DOHH2 (cell line): ENCODE results near the gene B3GNT9.
A peak's percentile ranks its signal among the peaks of the same experiment; 100 is the strongest.

Experiments used
- H3F3A ChIP-seq: fragments of 200-600 bp; sonication (generic), shearing (Covaris generic); 2 replicates; pipeline ENCODE4 v1.6.0; 2016; ENCODE audit warnings: antibody characterized with exemption, mild to moderate bottlenecking; ENCODE audit not compliant: control insufficient read depth, insufficient read depth
- H3K27ac ChIP-seq: fragments of 200-600 bp; sonication (generic); 2 replicates; pipeline ENCODE4 v1.5.1; 2014; ENCODE audit warnings: low read depth, mild to moderate bottlenecking, low read length, moderate library complexity
- H3K27me3 ChIP-seq: fragments of 200-600 bp; sonication (generic); 2 replicates; pipeline ENCODE4 v1.6.1; 2014; ENCODE audit warnings: mild to moderate bottlenecking, low read length, mixed read lengths; ENCODE audit not compliant: control insufficient read depth
- H3K36me3 ChIP-seq: fragments of 200-600 bp; sonication (generic); 2 replicates; pipeline ENCODE4 v1.6.1; 2014; ENCODE audit warnings: mild to moderate bottlenecking, low read length, moderate library complexity, mixed read lengths; ENCODE audit not compliant: control insufficient read depth
- H3K4me1 ChIP-seq: fragments of 200-600 bp; sonication (generic); 2 replicates; pipeline ENCODE4 v1.6.1; 2014; ENCODE audit warnings: mild to moderate bottlenecking, low read length, mixed read lengths; ENCODE audit not compliant: control insufficient read depth
- H3K4me2 ChIP-seq: fragments of 200-600 bp; sonication (generic); 2 replicates; pipeline ENCODE4 v1.6.0; 2014; ENCODE audit warnings: mild to moderate bottlenecking, low read length, moderate library complexity
- H3K4me3 ChIP-seq: fragments of 200-600 bp; sonication (generic); 2 replicates; pipeline ENCODE4 v1.5.1; 2014; ENCODE audit warnings: mild to moderate bottlenecking, low read length, mixed read lengths
- H3K79me2 ChIP-seq: fragments of 200-600 bp; sonication (generic); 2 replicates; pipeline ENCODE4 v1.6.1; 2014; ENCODE audit warnings: mild to moderate bottlenecking, low read length, mixed read lengths; ENCODE audit not compliant: control insufficient read depth
- H3K9me2 ChIP-seq: fragments of 200-600 bp; sonication (generic); replicated peaks from 2 replicates; pipeline ENCODE4 v1.6.1; 2014; ENCODE audit warnings: mild to moderate bottlenecking, low read length, mixed read lengths; ENCODE audit not compliant: control insufficient read depth
- H3K9me3 ChIP-seq: fragments of 200-600 bp; sonication (generic); 2 replicates; pipeline ENCODE4 v1.6.1; 2014; ENCODE audit warnings: antibody characterized with exemption, low read length, mixed read lengths; ENCODE audit not compliant: control insufficient read depth, insufficient read depth
- H4K20me1 ChIP-seq: fragments of 200-600 bp; sonication (generic); 2 replicates; pipeline ENCODE4 v1.6.0; 2014; ENCODE audit warnings: low read depth, mild to moderate bottlenecking, antibody characterized with exemption, low read length, moderate library complexity; ENCODE audit not compliant: control insufficient read depth, insufficient read depth
- CTCF ChIP-seq: fragments of 200-600 bp; sonication (generic); IDR thresholded peaks from one replicate; pipeline ENCODE4 v1.5.1; 2014; ENCODE audit warnings: antibody characterized with exemption, mild to moderate bottlenecking, low read depth, low read length; ENCODE audit not compliant: poor library complexity, severe bottlenecking
- EZH2phosphoT487 ChIP-seq: fragments of 200-600 bp; sonication (generic); IDR thresholded peaks from 2 replicates; pipeline ENCODE4 v1.6.1; 2017; ENCODE audit warnings: borderline replicate concordance, mild to moderate bottlenecking, antibody characterized with exemption, low read length, moderate library complexity, mixed read lengths

The B3GNT9 gene

GRCh38 chr16:67192781-67193361 is 42.1 kb upstream of the B3GNT9 start:
- peak overlapping the region; percentile 89 for H3K4me2 ChIP-seq
- no peak for TF ChIP-seq CTCF
- no peak for TF ChIP-seq EZH2phosphoT487
- H4K20me1 ChIP-seq = peaks cover 3% of the 10 kb centered on the region
- H3K27ac ChIP-seq = peak overlapping the region; percentile 44
- peaks cover 38% of the 10 kb centered on the region for H3K79me2 ChIP-seq
- H3K36me3 ChIP-seq = peaks cover 58% of the 10 kb centered on the region
- H3K4me3 ChIP-seq = peak overlapping the region; percentile 95
- no peaks in the 10 kb centered on the region for H3F3A ChIP-seq
- H3K27me3 ChIP-seq = no peaks in the 10 kb centered on the region
- no peaks in the 10 kb centered on the region for H3K9me2 ChIP-seq
- peaks cover 15% of the 10 kb centered on the region for H3K4me1 ChIP-seq
- H3K9me3 ChIP-seq = no peaks in the 10 kb centered on the region

- peak within 1 kb of the TSS; percentile 44 for H3K27ac ChIP-seq
Measured at GRCh38 chr16:67191995-67192681, 41.3 kb upstream of the B3GNT9 start, which contains the start of gene E2F4. E2F4 (plus strand) TSS chr16:67192155; CDS start chr16:67192228, 73 bp downstream.

GRCh38 chr16:67191411-67191994 is 40.7 kb upstream of the B3GNT9 start:
- no peak overlapping the region for H3K27ac ChIP-seq
- no peaks in the 10 kb centered on the region for H3K9me2 ChIP-seq
- no peak for TF ChIP-seq CTCF
- TF ChIP-seq EZH2phosphoT487 = no peak
- H4K20me1 ChIP-seq = peaks cover 3% of the 10 kb centered on the region
- no peaks in the 10 kb centered on the region for H3F3A ChIP-seq
- peaks cover 15% of the 10 kb centered on the region for H3K4me1 ChIP-seq
- no peaks in the 10 kb centered on the region for H3K9me3 ChIP-seq
- H3K4me2 ChIP-seq = peak overlapping the region; percentile 89
- peaks cover 34% of the 10 kb centered on the region for H3K79me2 ChIP-seq
- H3K36me3 ChIP-seq = peaks cover 44% of the 10 kb centered on the region
- peaks cover 3% of the 10 kb centered on the region for H3K27me3 ChIP-seq
- H3K4me3 ChIP-seq = peak overlapping the region; percentile 95

More at GRCh38 chr16:67191995-67192681, 41.3 kb upstream of the B3GNT9 start, which contains the start of gene E2F4:
- TF ChIP-seq CTCF (no peak), EZH2phosphoT487 (no peak)
- Histone ChIP-seq H3K36me3 (peaks cover 50% of the 10 kb centered on the region), H4K20me1 (peaks cover 3% of the 10 kb centered on the region), H3K4me1 (peaks cover 15% of the 10 kb centered on the region), H3K9me2 (no peaks in the 10 kb centered on the region), H3K4me3 (peak within 1 kb of the TSS; percentile 95), H3F3A (no peaks in the 10 kb centered on the region), H3K79me2 (peaks cover 38% of the 10 kb centered on the region), H3K27me3 (no peaks in the 10 kb centered on the region; the same call in 1 of the 2 replicates), H3K4me2 (peak within 1 kb of the TSS; percentile 89), H3K9me3 (no peaks in the 10 kb centered on the region)
